ENCODE results near the gene ARID3C.
A peak's percentile ranks its signal among the peaks of the same experiment; 100 is the strongest.

ARID3C gene

DNA sequence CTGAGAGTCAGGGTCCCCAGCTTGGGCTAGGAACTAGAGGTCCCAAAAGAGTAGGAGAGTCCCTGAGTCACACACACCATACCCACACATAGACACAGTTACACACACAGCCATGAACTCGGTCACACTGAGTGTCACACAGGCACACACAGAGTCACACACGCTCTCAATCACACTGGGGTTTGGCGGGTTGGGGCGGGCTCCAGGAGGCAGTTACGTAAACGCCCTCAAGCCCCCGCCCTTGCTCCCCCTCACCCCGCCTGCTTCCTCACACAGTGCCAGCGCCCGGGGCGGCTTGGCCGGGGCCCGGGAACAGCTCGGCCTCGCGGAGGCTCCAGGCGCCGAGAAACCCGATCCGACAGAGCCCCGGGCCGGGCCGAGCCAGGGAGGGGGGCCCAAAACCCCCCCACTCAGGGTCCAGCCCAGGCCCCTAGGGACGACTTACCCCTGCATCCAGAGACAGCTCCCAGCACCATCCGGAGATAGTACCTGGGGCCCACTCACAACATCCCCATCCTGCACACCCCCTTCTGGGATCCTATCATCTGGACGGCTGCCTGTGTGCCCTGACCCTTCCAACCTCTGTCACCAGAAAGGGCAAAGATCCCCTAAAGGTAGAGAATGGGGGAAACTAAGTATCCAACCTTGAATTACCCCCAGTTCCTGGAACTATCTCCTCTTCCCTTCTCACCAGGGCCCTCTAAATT, 35.8 kb downstream of the ARID3C start:
- DNase-seq: no peak

- DNase-seq: no peak
Measured at GRCh38 chr9:34591917-34592866, 36.7 kb downstream of the ARID3C start.

GRCh38 chr9:34591248-34591916, 37.5 kb downstream of the ARID3C start:
- peak; percentile 58 for DNase-seq

DNA sequence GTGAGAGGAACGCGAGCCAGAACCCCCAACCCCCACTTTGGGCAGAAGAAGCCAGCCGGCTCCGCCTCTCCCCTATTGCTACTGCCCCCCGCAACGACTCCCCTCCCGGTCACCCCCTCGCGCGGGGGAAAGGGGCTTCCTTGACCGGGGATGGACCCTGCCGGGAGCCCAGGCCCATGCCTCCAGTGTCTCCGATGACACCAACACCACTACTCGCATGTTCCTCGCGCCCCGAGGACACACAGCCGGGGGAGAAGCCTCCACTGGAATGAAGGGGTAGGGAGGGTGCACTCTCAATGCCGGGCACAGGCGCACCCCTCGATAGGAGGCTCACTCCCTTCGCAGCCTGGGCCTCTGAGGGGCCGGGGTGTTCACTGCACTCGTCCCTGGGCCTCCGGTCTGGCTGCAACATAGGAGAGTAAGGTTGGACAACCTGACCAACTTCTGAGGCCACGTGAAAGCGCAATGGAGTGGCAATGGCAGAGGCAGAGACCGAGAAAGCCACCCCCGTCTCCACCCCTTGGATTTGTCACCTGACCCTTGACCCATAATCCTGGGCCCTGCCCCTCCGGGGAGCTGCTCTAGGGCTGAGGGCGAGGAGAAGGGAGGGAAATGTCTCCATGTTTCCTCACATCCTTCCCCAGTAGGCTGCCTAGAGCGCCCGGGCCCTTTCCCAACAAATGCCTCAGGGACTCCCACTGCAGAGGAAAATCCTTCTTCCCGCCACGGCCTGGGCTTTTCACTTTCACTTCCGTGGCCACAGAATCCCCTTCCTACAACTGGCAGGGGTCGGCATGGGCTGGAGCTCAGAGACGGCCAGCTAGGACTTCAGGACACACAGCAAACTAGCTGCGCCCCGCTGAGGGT, 38.3 kb downstream of the ARID3C start:
- DNase-seq: no peak

DNA sequence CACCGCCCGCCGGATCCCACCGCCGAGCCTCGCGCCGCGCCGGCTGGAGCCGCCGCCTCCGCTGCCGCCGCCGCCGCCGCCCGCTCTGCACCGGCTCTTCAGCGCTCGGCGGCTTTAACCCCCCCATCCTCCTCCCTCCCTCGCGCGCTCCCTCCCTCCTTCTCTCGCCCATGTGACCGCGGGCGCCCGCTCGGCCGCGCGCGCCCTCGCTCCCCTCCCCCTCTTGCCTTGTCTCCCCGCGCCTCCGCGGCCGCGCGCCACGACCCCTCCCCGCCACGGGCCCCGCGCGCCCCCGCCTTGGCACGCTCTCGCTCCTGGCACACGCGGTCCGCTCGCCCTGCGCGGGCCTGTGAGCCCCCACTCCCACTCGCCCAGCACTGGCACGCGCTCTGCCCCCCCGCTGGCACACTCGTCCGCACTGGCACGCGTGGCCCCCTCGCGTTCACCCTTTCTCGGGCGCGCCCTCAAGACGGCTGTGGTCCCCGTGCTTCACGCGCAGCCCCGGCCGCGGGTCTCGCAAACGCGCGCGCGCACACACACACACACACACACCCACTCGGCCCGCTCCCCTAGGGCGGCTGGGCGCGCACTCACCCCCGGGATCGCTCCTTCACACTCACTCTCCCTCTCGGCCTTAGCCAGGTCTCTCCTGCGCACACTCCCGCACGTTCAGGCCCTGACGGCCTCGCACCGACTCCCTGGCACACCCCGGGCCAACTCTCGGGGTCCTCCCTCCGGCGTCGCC, 39.1 kb downstream of the ARID3C start, which contains the start of gene CNTFR:
Gene CNTFR, minus strand, starts transcription at position 89 of the 745 bp plus-strand sequence. CDS start 20,743 bp downstream, outside the sequence.
- peak; percentile 75 for DNase-seq

GRCh38 chr9:34588671-34589635, 39.9 kb downstream of the ARID3C start:
- no peak for DNase-seq

DNA sequence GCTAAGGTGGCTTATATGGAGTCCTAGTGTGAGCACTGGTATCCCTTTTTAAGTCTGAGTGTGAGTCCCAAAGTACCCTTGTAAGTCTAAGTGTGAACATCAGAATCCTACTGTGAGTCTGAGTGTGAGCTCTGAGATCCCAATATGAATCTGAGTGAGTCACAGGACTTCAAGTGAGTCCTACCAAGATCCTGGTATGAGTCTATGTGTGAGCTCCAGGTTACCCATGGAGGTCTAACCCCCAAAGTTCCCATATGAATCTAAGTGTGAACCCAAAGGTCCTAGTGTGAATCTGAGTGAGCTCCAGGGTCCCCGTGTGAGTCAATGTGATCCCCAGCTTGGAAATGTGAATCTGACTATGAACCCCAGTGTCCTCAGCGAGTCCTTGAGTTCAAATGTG, 41.6 kb downstream of the ARID3C start:
- no peak for DNase-seq

- no peak for DNase-seq
Measured at GRCh38 chr9:34585946-34586669, 42.8 kb downstream of the ARID3C start.

- DNase-seq: no peak
Measured at GRCh38 chr9:34584970-34585369, 43.9 kb downstream of the ARID3C start.

DNA sequence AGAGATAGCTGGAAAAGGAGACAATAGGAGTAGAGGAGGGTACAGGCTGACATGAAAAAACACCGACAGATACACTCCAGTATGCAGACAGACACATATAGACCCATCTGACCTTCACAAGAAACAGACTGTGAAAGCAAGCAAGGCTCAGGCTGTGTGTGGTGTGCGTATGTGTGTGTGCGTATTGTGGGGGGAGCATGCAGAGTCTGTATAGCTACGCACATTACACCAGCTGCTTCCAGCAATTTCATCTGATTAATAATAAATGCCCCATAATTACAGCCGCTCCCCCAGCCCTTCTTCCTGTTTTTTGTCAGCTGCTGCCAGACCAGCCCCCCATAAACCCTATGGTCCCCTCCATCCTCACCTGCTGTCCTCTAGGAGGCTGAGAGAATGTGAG, 46.1 kb downstream of the ARID3C start:
- DNase-seq: no peak

- no peak for DNase-seq
Measured at GRCh38 chr9:34581318-34581717, 47.5 kb downstream of the ARID3C start.

DNA sequence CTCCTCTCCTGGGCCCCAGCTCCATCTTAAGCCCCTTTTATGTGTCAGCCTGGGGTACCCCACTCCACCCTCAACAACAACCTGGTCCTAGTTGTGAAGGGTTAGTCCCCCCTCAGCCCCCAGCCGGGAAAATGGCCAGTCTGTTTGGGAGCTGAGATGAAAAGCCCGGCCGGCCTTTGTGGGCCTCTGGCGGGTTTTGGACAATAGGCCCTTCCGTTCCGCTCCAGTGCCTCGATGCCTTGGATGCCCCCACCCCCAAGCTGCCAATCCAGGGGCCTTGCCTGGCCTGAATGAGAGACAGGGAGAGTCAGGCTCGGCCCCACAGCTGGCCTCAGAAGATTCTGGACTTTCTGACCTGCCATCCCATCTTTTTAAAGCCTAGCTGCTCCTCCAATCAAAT, 48.5 kb downstream of the ARID3C start:
- peak; percentile 75 for DNase-seq

- DNase-seq: no peak
Measured at GRCh38 chr9:34579808-34580163, 49.1 kb downstream of the ARID3C start.

- peak; percentile 70 for DNase-seq
Measured at GRCh38 chr9:34579104-34579807, 49.6 kb downstream of the ARID3C start.

DNA sequence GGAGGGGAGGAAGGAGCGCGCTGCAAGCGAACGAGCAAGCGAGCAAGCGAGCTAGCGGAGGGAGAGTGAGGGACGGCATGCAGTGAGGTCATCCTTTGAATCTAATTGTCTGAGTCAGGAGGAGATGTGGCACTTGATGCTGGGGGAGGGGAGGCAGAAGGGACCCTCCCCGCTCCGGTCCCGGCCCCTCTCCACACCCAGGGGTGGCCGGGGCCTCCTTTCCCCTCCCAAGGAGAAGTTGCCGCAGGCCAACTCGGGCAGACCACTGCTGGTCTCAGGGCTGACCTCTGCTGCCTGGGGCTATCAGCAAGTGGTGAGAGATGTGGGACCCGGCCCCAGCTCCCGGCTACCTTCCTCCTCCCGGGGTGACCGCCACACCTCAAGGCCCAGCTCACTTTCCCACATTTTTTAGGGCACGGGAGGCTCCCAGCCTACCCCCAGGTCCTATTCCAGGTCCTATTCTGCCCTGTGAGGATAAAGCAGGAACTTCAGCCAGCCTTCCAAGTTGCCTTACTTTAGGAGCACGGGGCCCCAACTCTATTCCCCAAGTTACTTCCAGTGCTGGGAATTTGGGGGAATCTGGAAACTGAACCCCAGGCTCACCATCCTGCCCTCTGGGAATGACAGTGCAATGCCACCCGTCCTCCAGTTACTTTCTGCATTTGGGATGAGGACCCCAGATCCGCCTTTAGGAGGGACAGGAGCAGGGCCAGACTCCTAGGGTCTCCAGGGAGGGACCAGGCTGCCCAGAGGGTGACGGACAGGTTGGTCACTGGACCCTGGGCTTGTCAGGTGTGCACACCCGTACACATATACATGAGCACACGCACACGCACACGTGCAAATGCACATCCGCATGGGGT, 50.4 kb downstream of the ARID3C start:
- peak; percentile 69 for DNase-seq

DNA sequence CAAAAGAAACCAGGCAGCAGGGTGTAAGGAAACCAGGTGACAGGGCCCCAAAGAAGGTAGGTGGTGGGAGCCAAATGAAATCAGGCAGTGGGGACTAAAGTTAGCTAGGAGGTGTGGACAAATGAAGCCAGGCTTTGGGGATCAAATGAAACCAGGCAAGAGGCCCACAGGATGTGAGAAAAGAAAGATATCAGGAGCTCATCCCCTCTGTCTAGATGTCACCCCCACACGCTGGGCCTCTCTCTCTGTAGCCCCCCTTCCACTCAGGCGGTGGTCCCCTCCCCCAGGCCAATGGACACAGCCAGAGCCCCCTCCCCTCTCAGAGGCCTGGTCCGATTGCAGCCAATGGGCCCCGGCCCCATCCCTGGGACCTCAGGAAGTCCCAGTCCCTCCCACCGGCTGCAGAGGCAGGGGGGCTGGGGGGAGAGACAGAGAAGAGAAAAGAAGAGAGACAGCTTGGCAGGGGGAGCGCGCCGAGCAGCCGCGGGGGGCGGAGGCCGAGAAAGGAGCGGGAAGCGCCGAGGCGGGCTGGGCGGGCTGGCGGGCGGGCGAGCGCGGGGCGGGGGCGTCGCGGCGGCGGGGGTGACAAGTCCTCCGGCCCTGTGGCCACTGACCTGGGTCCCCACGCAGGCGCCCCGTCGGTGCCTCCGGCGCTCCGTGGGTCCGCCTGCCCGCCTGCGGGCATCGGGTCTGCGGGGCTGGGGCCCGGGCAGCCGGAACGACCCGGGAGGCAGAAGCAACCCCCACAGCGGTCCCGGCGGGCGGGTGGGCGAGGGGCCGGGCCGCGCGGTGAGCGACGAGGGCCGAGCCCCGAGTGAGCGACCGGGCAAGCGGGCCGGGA, 51.2 kb downstream of the ARID3C start:
- DNase-seq: peak; percentile 45

Data from NCI-H1092 (cell line).